PC-3 (cell line): ENCODE results near the gene DRG1. TPM values are rescaled to one million over a fixed set of nuclear protein-coding genes. Genes with fewer than 3 reads are reported as not detected.

Source experiments
- ATAC-seq: fragments of 200-7000 bp; cut with Tn5 transposase; 2 replicates; pipeline ENCODE4 v1.9.1; 2020; ENCODE audit warnings: mild to moderate bottlenecking, moderate library complexity
- BruUV-seq: library from RNA; stranded (reverse); fragments of 400-500 nt; replicated peaks from 2 replicates; lab custom pipeline; 2021; lab: Mats Ljungman, UMichigan
- CTCF ChIA-PET: fragments of 300-600 bp; sonication (Branson Sonifier 250); formaldehyde crosslinking; loops from one replicate; lab custom pipeline; 2022; ENCODE audit warnings: antibody characterized with exemption; lab: Charles Lee
- POLR2A ChIA-PET: fragments of 300-600 bp; sonication (Branson Sonifier 250); formaldehyde crosslinking; loops from one replicate; lab custom pipeline; 2022; ENCODE audit warnings: antibody characterized with exemption; ENCODE audit not compliant: unreplicated experiment; lab: Charles Lee
- DNase-seq: peaks from one replicate; pipeline ENCODE4 v3.0.0-alpha.2; 2015
- H2AFZ ChIP-seq: fragments of 300-600 bp; sonication (generic); 2 replicates; pipeline ENCODE4 v1.6.0; 2016; ENCODE audit warnings: antibody characterized with exemption, low read length
- H3F3A ChIP-seq: fragments of 300-600 bp; sonication (generic); one replicate; pipeline ENCODE4 v1.6.0; 2017; ENCODE audit warnings: antibody characterized with exemption, low read length, control low read depth, mild to moderate bottlenecking; ENCODE audit not compliant: unreplicated experiment
- H3K27ac ChIP-seq: fragments of 300-600 bp; sonication (generic); 2 replicates; pipeline ENCODE4 v1.5.1; 2016; ENCODE audit warnings: mild to moderate bottlenecking, low read length
- H3K27me3 ChIP-seq: fragments of 300-600 bp; sonication (generic); 2 replicates; pipeline ENCODE4 v1.6.1; 2016; ENCODE audit warnings: low read length, mixed read lengths
- H3K36me3 ChIP-seq: fragments of 300-600 bp; sonication (generic); 2 replicates; pipeline ENCODE4 v1.6.1; 2016; ENCODE audit warnings: low read depth, mixed run types, low read length, mixed read lengths
- H3K4me1 ChIP-seq: fragments of 300-600 bp; sonication (generic); 2 replicates; pipeline ENCODE4 v1.5.1; 2016; ENCODE audit warnings: low read length; ENCODE audit not compliant: insufficient read depth
- H3K4me2 ChIP-seq: fragments of 300-600 bp; sonication (generic); 2 replicates; pipeline ENCODE4 v1.6.0; 2016; ENCODE audit warnings: low read length
- H3K4me3 ChIP-seq: fragments of 300-600 bp; sonication (generic); 2 replicates; pipeline ENCODE4 v1.5.1; 2016; ENCODE audit warnings: mild to moderate bottlenecking, low read length, mixed read lengths
- H3K79me2 ChIP-seq: fragments of 300-600 bp; sonication (generic); 2 replicates; pipeline ENCODE4 v1.6.1; 2017; ENCODE audit warnings: low read length, mixed read lengths
- H3K9ac ChIP-seq: fragments of 300-600 bp; sonication (generic); 2 replicates; pipeline ENCODE4 v1.6.0; 2016; ENCODE audit warnings: mild to moderate bottlenecking, low read length
- H3K9me2 ChIP-seq: fragments of 300-600 bp; sonication (generic); replicated peaks from 2 replicates; pipeline ENCODE4 v1.6.1; 2016; ENCODE audit warnings: mixed run types, low read length, mixed read lengths
- H3K9me3 ChIP-seq: fragments of 300-600 bp; sonication (generic); 2 replicates; pipeline ENCODE4 v1.6.1; 2016; ENCODE audit warnings: low read length, mixed read lengths
- H4K20me1 ChIP-seq: fragments of 300-600 bp; sonication (generic); 2 replicates; pipeline ENCODE4 v1.6.1; 2016; ENCODE audit warnings: low read length, mixed read lengths
- EZH2 ChIP-seq: fragments of 300-600 bp; sonication (generic); IDR thresholded peaks from one replicate; pipeline ENCODE4 v1.6.1; 2017; ENCODE audit warnings: antibody characterized with exemption, mild to moderate bottlenecking, low read length; ENCODE audit not compliant: unreplicated experiment
- EZH2phosphoT487 ChIP-seq: fragments of 300-600 bp; sonication (generic); IDR thresholded peaks from 2 replicates; pipeline ENCODE4 v1.6.1; 2018; ENCODE audit warnings: mild to moderate bottlenecking, antibody characterized with exemption, low read length, borderline replicate concordance
- intact Hi-C: fragments of 100-400 bp; cut with micrococcal nuclease; formaldehyde crosslinking; loops from 2 replicates; pipeline ENCODE4 v1.9.0; 2023
- total RNA-seq: library from RNA; depleted of rRNA; stranded (reverse); fragments of >200 nt; gene quantifications from 2 replicates; pipeline ENCODE4 v1.2.3, GENCODE V29; 2014
- TF ChIP-seq, protein P1 (sequence below): fragments of 300-600 bp; sonication (generic); conservative IDR thresholded peaks from 2 replicates; pipeline ENCODE4 v1.5.1; 2017; ENCODE audit warnings: antibody characterized with exemption, low read depth, mild to moderate bottlenecking, low read length

DRG1 gene
- total RNA-seq, 1 experiment from 2014 or later, result 49.9 TPM

DNA sequence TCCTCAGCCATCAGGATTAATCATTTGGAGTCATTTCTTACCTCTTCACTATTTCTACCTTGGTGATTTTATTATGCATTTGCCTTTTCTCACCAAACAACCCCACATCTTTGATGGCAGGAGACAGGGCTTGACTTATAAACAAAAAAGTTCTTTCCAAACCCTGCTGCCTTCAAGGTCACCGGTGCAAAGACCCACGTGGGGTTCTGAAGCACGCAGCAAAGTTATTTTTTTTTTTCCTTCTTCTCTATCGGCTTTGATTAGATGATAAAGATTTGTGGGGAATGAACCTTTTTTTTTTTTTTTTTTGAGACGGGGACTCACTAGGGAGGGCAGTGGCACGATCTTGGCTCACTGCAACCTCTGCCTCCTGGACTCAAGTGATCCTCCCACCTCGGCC lies 44.1 kb downstream of the DRG1 start:
- DNase-seq, result no peak
- no peak overlapping the region for H3K4me3 ChIP-seq
- H2AFZ ChIP-seq, result no peak overlapping the region
- intact Hi-C loops, result no loop called here
- H3K9ac ChIP-seq, result no peak overlapping the region
- POLR2A ChIA-PET, result no interaction called here
- BruUV-seq, result no TSS peak
- H3K79me2 ChIP-seq, result no peaks in the 10 kb centered on the region
- no peaks in the 10 kb centered on the region for H3K27me3 ChIP-seq
- H4K20me1 ChIP-seq, result no peaks in the 10 kb centered on the region
- H3K4me1 ChIP-seq, result no peaks in the 10 kb centered on the region
- no peaks in the 10 kb centered on the region for H3K9me3 ChIP-seq
- H3K36me3 ChIP-seq, result peaks cover 14% of the 10 kb centered on the region; the same call in 1 of the 2 replicates
- H3K9me2 ChIP-seq, result no peaks in the 10 kb centered on the region
- no peak for ATAC-seq
- CTCF ChIA-PET, result no interaction called here
- no peak for TF ChIP-seq EZH2phosphoT487
- no peak for TF ChIP-seq EZH2
- TF ChIP-seq, protein P1, sequence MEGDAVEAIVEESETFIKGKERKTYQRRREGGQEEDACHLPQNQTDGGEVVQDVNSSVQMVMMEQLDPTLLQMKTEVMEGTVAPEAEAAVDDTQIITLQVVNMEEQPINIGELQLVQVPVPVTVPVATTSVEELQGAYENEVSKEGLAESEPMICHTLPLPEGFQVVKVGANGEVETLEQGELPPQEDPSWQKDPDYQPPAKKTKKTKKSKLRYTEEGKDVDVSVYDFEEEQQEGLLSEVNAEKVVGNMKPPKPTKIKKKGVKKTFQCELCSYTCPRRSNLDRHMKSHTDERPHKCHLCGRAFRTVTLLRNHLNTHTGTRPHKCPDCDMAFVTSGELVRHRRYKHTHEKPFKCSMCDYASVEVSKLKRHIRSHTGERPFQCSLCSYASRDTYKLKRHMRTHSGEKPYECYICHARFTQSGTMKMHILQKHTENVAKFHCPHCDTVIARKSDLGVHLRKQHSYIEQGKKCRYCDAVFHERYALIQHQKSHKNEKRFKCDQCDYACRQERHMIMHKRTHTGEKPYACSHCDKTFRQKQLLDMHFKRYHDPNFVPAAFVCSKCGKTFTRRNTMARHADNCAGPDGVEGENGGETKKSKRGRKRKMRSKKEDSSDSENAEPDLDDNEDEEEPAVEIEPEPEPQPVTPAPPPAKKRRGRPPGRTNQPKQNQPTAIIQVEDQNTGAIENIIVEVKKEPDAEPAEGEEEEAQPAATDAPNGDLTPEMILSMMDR, result no peak
- H3K4me2 ChIP-seq, result no peak overlapping the region
- no peaks in the 10 kb centered on the region for H3F3A ChIP-seq
- no peak overlapping the region for H3K27ac ChIP-seq

DNA sequence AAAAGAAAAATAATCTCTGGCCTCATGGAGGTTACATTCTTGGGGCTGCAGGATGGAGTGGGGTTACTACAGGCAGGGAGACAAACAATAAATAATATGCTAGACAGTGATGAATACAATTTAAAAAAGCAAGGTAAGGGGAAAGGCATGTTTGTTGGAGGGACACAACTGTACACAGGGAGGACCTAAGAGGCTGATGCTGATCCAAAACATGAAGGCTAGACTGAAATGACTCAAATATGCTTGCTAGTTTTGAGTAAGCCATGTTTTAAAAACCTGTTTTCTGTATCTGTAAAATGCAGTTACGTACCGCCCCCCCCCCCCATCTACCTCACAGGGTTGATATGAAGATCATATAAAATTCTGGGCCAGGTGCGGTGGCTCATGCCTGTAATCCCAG lies 46.2 kb downstream of the DRG1 start:
- Histone ChIP-seq H3K9me2 (no peaks in the 10 kb centered on the region), H3K9ac (no peak overlapping the region), H3K4me2 (no peak overlapping the region), H3K36me3 (no peaks in the 10 kb centered on the region; the same call in 1 of the 2 replicates), H3K79me2 (no peaks in the 10 kb centered on the region), H3K27ac (no peak overlapping the region), H3F3A (no peaks in the 10 kb centered on the region), H2AFZ (no peak overlapping the region), H3K9me3 (no peaks in the 10 kb centered on the region), H3K27me3 (no peaks in the 10 kb centered on the region), H3K4me1 (no peaks in the 10 kb centered on the region), H3K4me3 (no peak overlapping the region), H4K20me1 (no peaks in the 10 kb centered on the region)
- DNase-seq (no peak), ATAC-seq (no peak)
- TF ChIP-seq EZH2phosphoT487 (no peak), EZH2 (no peak)
- TF ChIP-seq, protein P1, result no peak
- CTCF ChIA-PET, result no interaction called here
- POLR2A ChIA-PET, result no interaction called here
- intact Hi-C loops, result no loop called here
- BruUV-seq, result no TSS peak

DNA sequence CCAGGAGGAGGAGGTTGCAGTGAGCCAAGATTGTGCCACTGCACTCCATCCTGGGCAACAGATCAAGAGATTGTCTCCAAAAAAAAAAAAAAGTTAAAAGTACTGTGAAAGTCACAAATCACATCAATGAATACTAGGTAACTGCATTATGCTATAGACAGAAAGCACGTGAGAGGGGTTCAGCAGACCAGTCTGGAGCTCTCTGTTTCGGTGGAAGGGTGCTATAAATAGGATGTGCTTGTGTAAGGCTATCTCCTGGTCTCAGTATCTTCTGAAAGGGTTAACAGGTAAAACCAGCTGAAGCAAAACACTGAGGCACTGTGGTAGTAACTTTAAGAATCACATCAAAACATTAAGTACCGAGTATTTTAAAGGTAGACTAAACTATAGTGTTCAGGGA lies 46.8 kb downstream of the DRG1 start:
- no peak overlapping the region for H3K27ac ChIP-seq
- no peaks in the 10 kb centered on the region for H3K27me3 ChIP-seq
- CTCF ChIA-PET, result no interaction called here
- H3K4me2 ChIP-seq, result no peak overlapping the region
- TF ChIP-seq EZH2 (no peak), EZH2phosphoT487 (no peak)
- TF ChIP-seq, protein P1, result no peak
- ATAC-seq (no peak), DNase-seq (no peak)
- intact Hi-C loops, result no loop called here
- BruUV-seq, result no TSS peak
- H3F3A ChIP-seq, result no peaks in the 10 kb centered on the region
- no peak overlapping the region for H3K4me3 ChIP-seq
- no peaks in the 10 kb centered on the region for H4K20me1 ChIP-seq
- H2AFZ ChIP-seq, result no peak overlapping the region
- H3K9ac ChIP-seq, result no peak overlapping the region
- no peaks in the 10 kb centered on the region for H3K79me2 ChIP-seq
- H3K4me1 ChIP-seq, result no peaks in the 10 kb centered on the region
- POLR2A ChIA-PET, result no interaction called here
- H3K36me3 ChIP-seq, result no peaks in the 10 kb centered on the region; the same call in 1 of the 2 replicates
- no peaks in the 10 kb centered on the region for H3K9me3 ChIP-seq
- no peaks in the 10 kb centered on the region for H3K9me2 ChIP-seq
